GM18909 (cell line): Measurements from ENCODE around the gene MPP4.
"Not testable (repeated sequence)": the region's sequence is repeated elsewhere in the genome, so short reads cannot be mapped to it uniquely, and the experiment has no call there.

ENCODE experiments used
- ATAC-seq: cut with Tn5 transposase; IDR thresholded peaks from one replicate; pipeline ENCODE4 v1.9.1; 2021; ENCODE audit warnings: mild to moderate bottlenecking; ENCODE audit not compliant: unreplicated experiment, poor library complexity

The MPP4 gene

GRCh38 chr2:201674794-201675193 is 23.6 kb downstream of the MPP4 start:
- ATAC-seq = no peak

- ATAC-seq = no peak
Measured at GRCh38 chr2:201674298-201674697, 24.1 kb downstream of the MPP4 start.

DNA sequence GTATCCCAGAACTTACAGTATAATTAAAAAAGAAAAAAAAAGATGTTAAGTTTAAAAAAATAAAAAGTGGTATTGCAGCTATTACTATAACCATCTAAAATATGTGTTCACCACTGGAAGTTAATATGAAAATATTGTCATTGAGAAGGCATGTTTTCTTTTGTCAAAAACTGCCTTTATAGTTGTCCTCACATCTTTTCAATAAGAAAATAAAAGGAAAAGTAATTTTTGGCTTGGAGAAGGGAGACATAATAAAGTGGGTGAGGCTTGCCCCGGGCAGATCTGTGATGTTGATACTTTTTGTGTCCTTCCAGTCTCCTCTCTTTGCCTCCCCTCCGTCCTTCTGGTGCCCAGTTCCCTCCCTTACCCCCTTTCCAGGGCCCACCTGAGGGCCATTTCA is 24.9 kb downstream of the MPP4 start:
- ATAC-seq = no peak

GRCh38 chr2:201671205-201671604 is 27.2 kb downstream of the MPP4 start:
- ATAC-seq = not testable (repeated sequence)

DNA sequence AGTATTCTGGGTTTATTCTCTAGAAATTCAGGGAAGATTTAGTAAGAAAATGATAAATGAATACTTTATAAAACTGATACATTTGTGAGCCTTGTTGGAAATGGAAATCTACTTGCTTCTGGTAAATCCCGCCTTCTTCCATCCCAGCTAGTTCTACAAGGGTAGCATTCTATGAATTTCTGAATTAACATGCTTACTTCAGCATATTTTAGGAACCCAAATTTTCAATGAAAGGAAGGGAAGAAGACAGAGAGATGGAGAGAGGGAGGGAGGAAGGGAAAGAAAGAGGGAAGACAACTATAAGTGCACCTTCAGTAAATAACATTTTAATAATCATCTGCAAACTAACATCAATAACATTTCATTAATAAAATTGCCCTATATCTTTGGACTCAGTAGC is 28.6 kb downstream of the MPP4 start:
- no peak for ATAC-seq

DNA sequence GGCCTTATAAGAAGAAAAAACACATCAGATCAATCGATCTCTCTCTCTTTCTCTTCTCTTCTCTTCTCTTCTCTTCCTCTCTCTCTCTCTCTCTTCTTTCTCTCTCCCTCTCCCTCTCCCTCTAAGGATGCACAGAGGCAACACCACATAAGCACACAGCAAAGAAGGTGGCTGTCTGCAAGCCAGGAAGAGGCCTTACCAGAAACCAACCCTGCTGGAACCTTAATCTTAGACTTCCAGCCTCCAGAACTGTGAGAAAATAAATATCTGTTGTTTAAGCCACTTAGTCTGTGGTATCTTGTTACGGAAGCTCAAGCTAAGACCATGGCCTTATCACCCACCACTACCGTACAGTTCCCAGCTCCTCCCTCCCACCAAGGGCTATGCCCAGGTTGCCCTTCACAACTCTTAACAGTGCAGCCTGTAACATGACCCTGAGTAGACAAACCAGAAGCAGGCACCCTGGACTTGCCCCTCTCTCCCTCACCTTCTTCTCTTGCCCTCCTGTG is 30.0 kb downstream of the MPP4 start:
- no peak for ATAC-seq

DNA sequence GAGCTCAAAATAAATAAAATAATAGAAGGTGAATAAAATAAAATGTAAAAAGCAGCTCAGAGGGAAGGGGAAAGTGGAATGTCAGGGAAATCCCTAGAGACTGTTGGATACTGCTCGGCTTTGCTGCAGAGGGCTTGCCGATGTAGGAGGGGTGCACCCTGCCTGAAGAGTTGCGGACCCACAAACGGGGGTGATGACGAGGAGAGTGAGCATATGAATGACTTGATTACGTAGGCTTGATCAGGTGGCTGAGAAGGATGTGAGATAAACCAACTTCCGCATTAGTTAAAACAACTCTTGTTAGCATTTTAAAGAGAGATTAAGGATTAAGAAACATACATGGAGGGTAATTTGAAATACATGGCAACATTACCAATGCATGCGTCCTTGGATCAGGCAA is 34.1 kb downstream of the MPP4 start:
- no peak for ATAC-seq

DNA sequence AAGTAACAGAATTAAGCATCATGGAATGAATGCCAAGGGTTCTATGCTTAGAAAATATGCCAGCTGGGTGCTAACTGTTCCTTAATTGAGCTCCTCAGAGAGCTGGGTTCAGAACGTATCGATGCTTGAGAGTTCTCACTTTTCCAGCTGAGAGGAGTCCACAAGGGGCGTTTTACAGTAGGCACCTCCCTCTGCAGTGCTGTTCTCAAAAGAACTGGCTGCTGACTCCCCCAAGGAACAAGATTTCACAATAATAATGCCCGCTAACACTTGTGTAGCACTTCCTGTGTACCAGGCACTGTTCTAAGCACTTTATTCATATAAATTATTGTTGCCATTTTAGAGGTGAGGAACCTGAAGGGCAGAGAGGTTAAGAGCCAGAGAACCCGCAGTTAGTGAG is 37.1 kb downstream of the MPP4 start:
- ATAC-seq = no peak

- ATAC-seq = no peak
Measured at GRCh38 chr2:201660293-201660895, 38.0 kb downstream of the MPP4 start.

GRCh38 chr2:201656740-201657139 is 41.7 kb downstream of the MPP4 start:
- ATAC-seq = no peak

GRCh38 chr2:201656102-201656501 is 42.3 kb downstream of the MPP4 start:
- no peak for ATAC-seq

DNA sequence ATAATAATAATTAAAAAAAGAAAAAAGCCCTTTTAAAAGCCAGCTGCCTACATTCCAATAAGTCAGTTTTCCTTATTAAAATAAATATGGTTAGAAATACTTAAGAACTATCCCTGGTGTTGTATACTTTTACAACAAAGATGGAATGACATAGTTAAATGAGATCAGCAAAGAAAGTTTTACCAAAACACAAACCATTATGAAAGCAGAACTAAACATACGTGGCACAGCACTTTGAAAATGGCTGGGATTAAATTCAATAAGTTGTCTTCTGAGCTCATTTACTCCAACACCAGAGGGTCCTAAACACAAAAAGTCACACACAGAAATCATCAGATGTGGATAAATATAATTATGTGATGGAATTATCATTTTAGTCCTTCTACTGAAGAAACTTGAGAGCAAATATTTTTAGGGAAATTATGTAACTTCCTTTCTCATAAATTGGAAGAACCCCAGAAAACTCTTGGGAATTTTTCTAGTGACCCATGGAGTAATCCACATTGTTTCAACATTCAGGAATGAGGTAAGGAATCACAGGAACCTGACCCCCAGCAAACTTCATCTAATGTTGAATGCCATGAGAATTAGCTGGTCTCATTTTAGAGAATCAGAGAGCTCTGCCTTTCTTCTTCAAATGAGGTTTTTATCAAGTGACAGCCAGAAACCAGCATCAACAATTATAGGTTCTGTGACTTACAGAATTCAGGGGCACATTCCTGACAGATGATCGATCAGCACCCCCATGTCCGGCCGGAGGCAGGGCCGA is 43.6 kb downstream of the MPP4 start:
- ATAC-seq = no peak

DNA sequence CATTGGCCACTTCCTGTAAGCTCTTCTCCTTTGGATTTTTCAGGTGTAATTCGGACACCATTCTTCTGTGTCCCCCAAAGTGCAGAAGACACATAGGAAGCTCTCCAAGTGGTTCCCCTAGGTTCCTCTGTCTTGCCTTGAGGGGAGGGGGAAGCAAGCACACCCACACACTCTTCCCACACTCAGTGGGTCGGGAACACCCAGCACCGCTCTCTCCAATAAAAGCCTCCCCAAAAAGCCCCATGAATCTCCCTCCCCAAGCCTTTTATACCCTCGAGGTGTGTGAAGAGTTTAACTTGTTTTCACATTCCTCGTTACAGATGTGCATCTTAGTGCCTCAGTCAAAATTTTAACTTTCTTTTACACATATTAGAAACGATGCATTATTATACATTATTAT is 45.2 kb downstream of the MPP4 start:
- no peak for ATAC-seq

GRCh38 chr2:201649442-201649841 is 49.0 kb downstream of the MPP4 start:
- ATAC-seq = no peak

DNA sequence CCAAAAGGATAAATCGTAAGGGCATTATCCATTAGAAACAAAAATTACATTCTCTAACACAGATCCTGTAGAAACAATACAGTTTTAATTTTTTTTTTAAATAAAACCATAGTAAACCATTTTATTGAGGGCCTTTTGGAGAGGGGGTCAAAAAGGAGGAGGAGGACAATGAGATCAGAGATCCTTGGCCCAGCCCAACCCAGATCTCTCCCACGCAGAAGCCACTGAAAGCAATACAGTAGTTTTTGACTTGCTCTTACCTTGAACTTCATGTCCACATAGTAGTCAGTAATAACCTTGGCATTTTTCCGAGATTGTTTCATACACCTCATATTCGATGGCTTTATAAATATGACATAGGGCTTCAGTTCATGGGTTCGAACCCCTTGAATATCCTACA is 51.0 kb downstream of the MPP4 start:
- no peak for ATAC-seq

DNA sequence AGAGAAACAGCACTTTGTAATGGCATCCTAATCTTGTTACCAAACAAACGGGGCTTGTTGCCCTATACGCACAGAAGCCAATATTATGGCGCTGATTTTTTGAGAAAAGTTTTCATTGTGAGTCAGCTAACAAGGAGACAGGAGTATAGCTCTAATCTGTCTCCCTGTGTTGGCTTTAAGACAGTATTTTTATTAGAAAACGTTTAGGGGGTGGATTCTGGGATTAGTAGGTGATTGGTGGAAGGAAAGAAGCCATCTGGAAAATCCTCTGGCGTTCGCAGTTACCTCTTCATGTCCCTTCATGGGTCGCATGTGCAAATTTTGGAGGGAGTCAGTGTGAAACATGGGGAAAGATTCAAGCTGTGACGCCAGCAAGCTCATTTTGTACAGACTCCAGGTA is 54.4 kb downstream of the MPP4 start:
- no peak for ATAC-seq

DNA sequence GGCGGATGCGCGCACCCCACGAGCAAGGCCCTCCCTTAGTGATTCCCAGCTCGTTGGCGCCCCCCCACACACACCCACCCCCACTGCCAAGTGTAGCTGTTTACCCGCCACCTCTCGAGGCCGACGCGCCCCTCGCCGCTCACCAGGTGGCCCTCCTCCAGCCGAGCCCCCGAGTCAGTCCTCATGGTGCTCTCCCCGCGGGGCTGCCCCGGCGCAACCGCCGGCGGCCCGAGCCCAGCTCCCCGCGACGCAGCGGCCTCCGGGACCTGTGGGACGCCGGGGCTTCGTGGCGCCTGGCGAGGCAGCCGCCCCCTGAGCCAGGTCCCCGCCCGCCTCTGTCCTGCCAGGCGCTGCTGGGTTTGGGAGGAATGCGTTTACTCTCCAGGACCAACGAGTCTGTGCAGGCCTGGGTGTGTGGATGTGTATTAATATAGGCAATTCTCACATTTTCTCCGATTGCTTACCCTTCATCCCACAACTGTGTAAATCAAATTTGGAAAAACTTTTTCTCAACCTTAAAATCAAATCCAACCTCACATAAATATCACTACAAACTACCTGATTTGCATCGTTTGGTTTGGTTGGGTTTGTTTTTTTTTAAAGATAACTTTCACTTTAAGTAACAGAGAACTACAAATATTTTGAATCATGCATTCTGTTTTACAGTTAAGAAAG is 55.1 kb downstream of the MPP4 start, which contains the start of gene TMEM237:
TMEM237 (minus strand) TSS at position 288 of the 675 bp plus-strand sequence; CDS start at position 185, 103 bp downstream.
- peak; percentile 45 for ATAC-seq

DNA sequence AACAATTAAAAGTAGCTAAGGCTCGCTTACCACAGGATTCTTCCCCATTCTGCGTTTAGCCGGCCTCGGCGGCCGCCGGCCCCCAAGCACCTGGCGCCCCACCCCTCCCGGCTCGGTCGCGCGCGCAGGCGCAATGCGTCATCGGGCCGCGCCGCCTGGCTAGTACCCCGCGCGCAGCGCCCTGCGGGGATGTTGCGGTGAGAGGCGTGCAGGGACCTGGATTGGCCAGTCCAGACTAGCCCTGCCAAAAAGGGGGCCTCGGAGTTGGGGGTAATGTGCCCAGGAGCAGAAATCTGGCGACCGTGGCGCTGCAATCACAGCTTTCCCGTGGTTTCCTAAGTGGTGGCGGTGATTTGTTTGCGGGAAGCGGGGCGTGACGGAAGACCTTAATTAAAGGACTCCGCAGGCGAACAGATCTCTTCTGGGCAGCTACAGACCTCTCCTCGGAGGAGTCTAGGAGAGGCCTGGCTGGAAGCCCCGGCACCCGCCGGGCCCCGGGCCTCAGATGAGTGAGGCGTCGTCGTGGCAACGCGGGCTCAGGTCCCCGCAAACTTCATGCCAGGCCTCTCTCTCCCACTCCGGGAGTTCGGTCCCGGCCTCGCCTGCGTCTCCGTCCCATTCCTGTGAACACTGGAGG is 55.7 kb downstream of the MPP4 start:
- peak; percentile 83 for ATAC-seq

- peak; percentile 41 for ATAC-seq
Measured at GRCh38 chr2:201642086-201642578, 56.3 kb downstream of the MPP4 start.

DNA sequence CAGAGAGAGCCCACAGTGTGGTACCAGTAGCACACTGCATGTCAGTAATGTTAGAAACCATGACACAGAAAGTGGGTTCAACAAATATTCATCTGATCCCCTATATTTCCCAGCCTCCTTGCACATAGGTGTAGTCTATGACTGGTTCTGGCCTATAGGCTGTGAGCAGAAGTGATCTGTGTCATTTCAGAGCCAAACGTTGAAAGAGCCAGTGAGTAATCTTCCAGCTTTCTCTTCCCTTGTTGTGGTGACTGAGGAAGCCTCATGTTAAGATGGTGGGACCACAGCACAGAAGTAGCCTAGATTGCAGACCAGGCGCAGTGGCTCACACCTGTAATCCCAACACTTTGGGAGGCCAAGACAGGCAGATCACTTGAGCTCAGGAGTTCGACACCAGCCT is 59.2 kb downstream of the MPP4 start:
- ATAC-seq = no peak

GRCh38 chr2:201638326-201638725 is 60.1 kb downstream of the MPP4 start:
- no peak for ATAC-seq
